22Rv1 (cell line): ENCODE results near the gene ZNF804A.

ENCODE experiments used
- ZFX ChIP-seq: fragments of 450-650 bp; IDR thresholded peaks from 2 replicates; pipeline ENCODE4 v1.6.1; 2017; ENCODE audit warnings: antibody characterized with exemption, borderline replicate concordance
- TF ChIP-seq, protein P1 (sequence below): fragments of 450-650 bp; IDR thresholded peaks from 2 replicates; pipeline ENCODE4 v1.5.1; 2017; ENCODE audit warnings: mild to moderate bottlenecking

DNA sequence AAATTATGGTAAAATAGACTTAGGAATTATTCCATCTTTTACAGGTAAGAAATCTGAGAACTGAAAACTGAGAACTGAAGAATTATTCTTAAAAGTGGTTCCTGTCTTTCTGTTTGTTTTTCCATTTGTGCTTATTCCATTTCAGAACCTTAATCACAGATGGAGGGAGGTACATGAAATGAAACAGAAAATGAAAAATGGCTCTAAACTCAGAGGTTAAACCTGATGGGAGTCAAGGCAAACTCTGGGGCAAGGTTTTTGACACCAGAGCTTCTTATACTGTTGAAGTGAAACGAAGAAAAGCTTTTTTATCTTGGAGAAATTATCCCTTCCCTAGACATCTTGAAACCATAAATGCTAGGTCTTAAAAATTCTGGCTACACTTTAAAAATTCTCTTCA, 182.1 kb downstream of the ZNF804A start:
- TF ChIP-seq, protein P1, sequence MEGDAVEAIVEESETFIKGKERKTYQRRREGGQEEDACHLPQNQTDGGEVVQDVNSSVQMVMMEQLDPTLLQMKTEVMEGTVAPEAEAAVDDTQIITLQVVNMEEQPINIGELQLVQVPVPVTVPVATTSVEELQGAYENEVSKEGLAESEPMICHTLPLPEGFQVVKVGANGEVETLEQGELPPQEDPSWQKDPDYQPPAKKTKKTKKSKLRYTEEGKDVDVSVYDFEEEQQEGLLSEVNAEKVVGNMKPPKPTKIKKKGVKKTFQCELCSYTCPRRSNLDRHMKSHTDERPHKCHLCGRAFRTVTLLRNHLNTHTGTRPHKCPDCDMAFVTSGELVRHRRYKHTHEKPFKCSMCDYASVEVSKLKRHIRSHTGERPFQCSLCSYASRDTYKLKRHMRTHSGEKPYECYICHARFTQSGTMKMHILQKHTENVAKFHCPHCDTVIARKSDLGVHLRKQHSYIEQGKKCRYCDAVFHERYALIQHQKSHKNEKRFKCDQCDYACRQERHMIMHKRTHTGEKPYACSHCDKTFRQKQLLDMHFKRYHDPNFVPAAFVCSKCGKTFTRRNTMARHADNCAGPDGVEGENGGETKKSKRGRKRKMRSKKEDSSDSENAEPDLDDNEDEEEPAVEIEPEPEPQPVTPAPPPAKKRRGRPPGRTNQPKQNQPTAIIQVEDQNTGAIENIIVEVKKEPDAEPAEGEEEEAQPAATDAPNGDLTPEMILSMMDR = no peak
- TF ChIP-seq ZFX = no peak
